ENCODE results near the gene TNS1. TPM values are rescaled to one million over a fixed set of nuclear protein-coding genes. Genes with fewer than 3 reads are reported as not detected.

The TNS1 gene
- total RNA-seq, 2 donors from 2014 or later: 20.6 to 164 TPM

- no peaks in the 10 kb centered on the region for H3K36me3 ChIP-seq
Observed at GRCh38 chr2:217861334-217861877, 141.4 kb downstream of the TNS1 start.

GRCh38 chr2:217859926-217860325 lies 142.9 kb downstream of the TNS1 start:
- H3K27ac ChIP-seq: no peak overlapping the region
- no peaks in the 10 kb centered on the region for H3K36me3 ChIP-seq
- intact Hi-C loops (cut with DNase I): no loop called here

More at GRCh38 chr2:217861334-217861877, 141.4 kb downstream of the TNS1 start:
- Histone ChIP-seq H3K27me3 (no peaks in the 10 kb centered on the region), H3K4me1 (no peaks in the 10 kb centered on the region), H3K9me3 (no peaks in the 10 kb centered on the region), H3K27ac (no peak overlapping the region), H3K4me3 (no peak overlapping the region), H3K9ac (ENCODE audit: low read depth in 2 of 2, low read length in 2 of 2) (no peak overlapping the region)
- no peak for DNase-seq
- intact Hi-C loops (cut with DNase I): no loop called here
- no peak for TF ChIP-seq CTCF (IDR thresholded peaks at IDR 0.05)

GRCh38 chr2:217858519-217859491 lies 144.0 kb downstream of the TNS1 start:
- no peaks in the 10 kb centered on the region for H3K36me3 ChIP-seq
- DNase-seq: peak; percentile 49
- intact Hi-C loops (cut with DNase I): no loop called here
- no peaks in the 10 kb centered on the region for H3K27me3 ChIP-seq
- no peak overlapping the region for H3K27ac ChIP-seq
- H3K9me3 ChIP-seq: no peaks in the 10 kb centered on the region
- TF ChIP-seq CTCF (IDR thresholded peaks at IDR 0.05): no peak
- H3K4me1 ChIP-seq: no peaks in the 10 kb centered on the region
- peak overlapping the region in 1 of 2 donors; percentile 60 for H3K9ac ChIP-seq (ENCODE audit: low read depth in 2 of 2, low read length in 2 of 2)
- H3K4me3 ChIP-seq: no peak overlapping the region

More at GRCh38 chr2:217859926-217860325, 142.9 kb downstream of the TNS1 start:
- no peak overlapping the region for H3K4me3 ChIP-seq
- no peaks in the 10 kb centered on the region for H3K4me1 ChIP-seq
- DNase-seq: no peak
- no peaks in the 10 kb centered on the region for H3K27me3 ChIP-seq
- H3K9me3 ChIP-seq: no peaks in the 10 kb centered on the region
- no peak overlapping the region for H3K9ac ChIP-seq (ENCODE audit: low read depth in 2 of 2, low read length in 2 of 2)
- no peak for TF ChIP-seq CTCF (IDR thresholded peaks at IDR 0.05)

GRCh38 chr2:217857624-217858506 lies 144.9 kb downstream of the TNS1 start:
- Histone ChIP-seq H3K4me3 (no peak overlapping the region), H3K9me3 (no peaks in the 10 kb centered on the region), H3K9ac (ENCODE audit: low read depth in 2 of 2, low read length in 2 of 2) (peak overlapping the region; percentile 19 to 60), H3K36me3 (no peaks in the 10 kb centered on the region), H3K27ac (no peak overlapping the region), H3K4me1 (no peaks in the 10 kb centered on the region), H3K27me3 (no peaks in the 10 kb centered on the region)
- intact Hi-C loops (cut with DNase I): no loop called here
- no peak for TF ChIP-seq CTCF (IDR thresholded peaks at IDR 0.05)
- no peak for DNase-seq

- no peak for TF ChIP-seq CTCF (IDR thresholded peaks at IDR 0.05)
- no peaks in the 10 kb centered on the region for H3K27me3 ChIP-seq
- no peaks in the 10 kb centered on the region for H3K4me1 ChIP-seq
- intact Hi-C loops (cut with DNase I): no loop called here
- no peak overlapping the region for H3K4me3 ChIP-seq
- H3K36me3 ChIP-seq: no peaks in the 10 kb centered on the region
- no peak overlapping the region for H3K27ac ChIP-seq
- no peak overlapping the region for H3K9ac ChIP-seq (ENCODE audit: low read depth in 2 of 2, low read length in 2 of 2)
- no peaks in the 10 kb centered on the region for H3K9me3 ChIP-seq
- no peak for DNase-seq
Observed at GRCh38 chr2:217856871-217857270, 145.9 kb downstream of the TNS1 start.

Data from colonic mucosa (tissue), 4 donors.